HepG2 (cell line): ENCODE measurements around the gene BCL2L13. TPM values are rescaled to one million over a fixed set of nuclear protein-coding genes. Genes with fewer than 3 reads are reported as not detected.

ENCODE experiments used
- FOSL1 ChIP-seq: sonication (generic); formaldehyde crosslinking; IDR thresholded peaks from 2 replicates; pipeline ENCODE4 v1.9.0; 2021; ENCODE audit warnings: missing genetic modification reagents, borderline replicate concordance
- HES4 ChIP-seq: sonication (generic); formaldehyde crosslinking; IDR thresholded peaks from 2 replicates; pipeline ENCODE4 v1.9.0; 2021; ENCODE audit warnings: mild to moderate bottlenecking, missing genetic modification reagents, borderline replicate concordance
- MZF1 ChIP-seq: sonication (generic); formaldehyde crosslinking; IDR thresholded peaks from 2 replicates; pipeline ENCODE4 v1.8.1; 2023; ENCODE audit warnings: mild to moderate bottlenecking, missing genetic modification reagents, borderline replicate concordance
- SUZ12 ChIP-seq: fragments of 150-350 bp; IDR thresholded peaks from 2 replicates; pipeline ENCODE4 v1.6.1; 2014; ENCODE audit warnings: low read depth, low read length
- ZBTB7B ChIP-seq: sonication (generic); formaldehyde crosslinking; IDR thresholded peaks from 2 replicates; pipeline ENCODE4 v1.4.0; 2020; ENCODE audit warnings: missing genetic modification reagents
- ZBTB8A ChIP-seq: sonication (generic); formaldehyde crosslinking; IDR thresholded peaks from 2 replicates; pipeline ENCODE4 v1.4.0; 2020; ENCODE audit warnings: mild to moderate bottlenecking, low read depth, missing genetic modification reagents, borderline replicate concordance
- ZSCAN12 ChIP-seq: sonication (generic); formaldehyde crosslinking; IDR thresholded peaks from 2 replicates; pipeline ENCODE4 v1.9.0; 2021; ENCODE audit warnings: mild to moderate bottlenecking, missing genetic modification reagents
- polyA plus RNA-seq, 8 experiments: library from polyadenylated mRNA; depleted of rRNA in 3 of 8; stranded (reverse) in 7 of 8; unstranded in 1 of 8; fragments of >200 nt; fragmentation: Illumina TruSeq in 4 of 8; extraction: Trizol in 4 of 8; gene quantifications; 2 replicates each; pipeline versions ENCODE4 v1.2.1 to v1.2.3, GENCODE V29; 2011 to 2016; ENCODE audit warnings: low read depth in 4 of 8, missing spikeins in 1 of 8, mixed read lengths in 1 of 8; ENCODE audit not compliant: insufficient read depth in 1 of 8
- total RNA-seq, 5 experiments: library from RNA; depleted of rRNA; stranded (reverse); fragments of >200 nt; fragmentation: Illumina TruSeq; extraction: Trizol; gene quantifications; 2 replicates each; pipeline ENCODE4 v1.2.3, GENCODE V29; 2016; ENCODE audit warnings: low read depth in 1 of 5
- TF ChIP-seq, protein P1 (sequence below): sonication (generic); formaldehyde crosslinking; IDR thresholded peaks from 2 replicates; pipeline ENCODE4 v1.5.0; 2020; ENCODE audit warnings: missing genetic modification reagents
- TF ChIP-seq, protein P2 (sequence below): sonication (generic); formaldehyde crosslinking; IDR thresholded peaks from 2 replicates; pipeline ENCODE4 v1.5.1; 2020; ENCODE audit warnings: mild to moderate bottlenecking, missing genetic modification reagents
- TF ChIP-seq, protein P3 (sequence below): sonication (generic); formaldehyde crosslinking; IDR thresholded peaks from 2 replicates; pipeline ENCODE4 v1.4.0; 2020; ENCODE audit warnings: missing genetic modification reagents
- TF ChIP-seq, protein P4 (sequence below): sonication (generic); formaldehyde crosslinking; IDR thresholded peaks from 2 replicates; pipeline ENCODE4 v1.4.0; 2020; ENCODE audit warnings: missing genetic modification reagents
- TF ChIP-seq, protein P5 (sequence below): sonication (generic); formaldehyde crosslinking; IDR thresholded peaks from 2 replicates; pipeline ENCODE4 v1.4.0; 2020; ENCODE audit warnings: mild to moderate bottlenecking, missing genetic modification reagents, borderline replicate concordance
- TF ChIP-seq, protein P6 (sequence below): sonication (generic); formaldehyde crosslinking; IDR thresholded peaks from 2 replicates; pipeline ENCODE4 v1.5.0; 2020; ENCODE audit warnings: missing genetic modification reagents
- TF ChIP-seq, protein P7 (sequence below): sonication (generic); formaldehyde crosslinking; IDR thresholded peaks from 2 replicates; pipeline ENCODE4 v1.4.0; 2020; ENCODE audit warnings: missing genetic modification reagents
- TF ChIP-seq, protein P8 (sequence below): sonication (generic); formaldehyde crosslinking; IDR thresholded peaks from 2 replicates; pipeline ENCODE4 v1.8.0; 2022; ENCODE audit warnings: mild to moderate bottlenecking, missing genetic modification reagents, moderate library complexity

Gene BCL2L13
- total and polyA plus RNA-seq, 2 of the 13 experiments (the other 11 are each of a cell fraction or from before 2014, with no cell fraction given), result 13.5 to 14.6 TPM

DNA sequence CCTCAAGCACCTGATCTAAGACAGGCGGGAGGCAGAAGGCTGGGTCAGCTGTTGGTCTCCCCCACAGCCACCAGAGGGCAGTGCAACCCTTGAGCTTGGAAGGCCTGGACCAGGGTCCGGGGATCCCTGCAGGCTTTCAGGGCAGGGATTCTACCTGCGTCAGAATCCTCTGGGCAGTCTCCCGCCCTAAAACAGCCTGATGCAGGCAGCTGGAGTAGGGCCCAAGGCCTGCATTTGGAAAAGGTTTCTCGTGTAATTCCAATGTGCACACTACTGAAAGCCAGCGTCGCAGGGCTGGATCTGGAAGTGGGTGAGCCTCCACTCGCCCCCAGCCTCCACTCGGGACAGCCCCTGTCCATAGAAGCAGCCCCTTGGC is 104.0 kb downstream of the BCL2L13 start (continued):
- TF ChIP-seq, protein P1, sequence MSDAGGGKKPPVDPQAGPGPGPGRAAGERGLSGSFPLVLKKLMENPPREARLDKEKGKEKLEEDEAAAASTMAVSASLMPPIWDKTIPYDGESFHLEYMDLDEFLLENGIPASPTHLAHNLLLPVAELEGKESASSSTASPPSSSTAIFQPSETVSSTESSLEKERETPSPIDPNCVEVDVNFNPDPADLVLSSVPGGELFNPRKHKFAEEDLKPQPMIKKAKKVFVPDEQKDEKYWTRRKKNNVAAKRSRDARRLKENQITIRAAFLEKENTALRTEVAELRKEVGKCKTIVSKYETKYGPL (CRISPR knock-in tag), result no peak
- TF ChIP-seq, protein P2, sequence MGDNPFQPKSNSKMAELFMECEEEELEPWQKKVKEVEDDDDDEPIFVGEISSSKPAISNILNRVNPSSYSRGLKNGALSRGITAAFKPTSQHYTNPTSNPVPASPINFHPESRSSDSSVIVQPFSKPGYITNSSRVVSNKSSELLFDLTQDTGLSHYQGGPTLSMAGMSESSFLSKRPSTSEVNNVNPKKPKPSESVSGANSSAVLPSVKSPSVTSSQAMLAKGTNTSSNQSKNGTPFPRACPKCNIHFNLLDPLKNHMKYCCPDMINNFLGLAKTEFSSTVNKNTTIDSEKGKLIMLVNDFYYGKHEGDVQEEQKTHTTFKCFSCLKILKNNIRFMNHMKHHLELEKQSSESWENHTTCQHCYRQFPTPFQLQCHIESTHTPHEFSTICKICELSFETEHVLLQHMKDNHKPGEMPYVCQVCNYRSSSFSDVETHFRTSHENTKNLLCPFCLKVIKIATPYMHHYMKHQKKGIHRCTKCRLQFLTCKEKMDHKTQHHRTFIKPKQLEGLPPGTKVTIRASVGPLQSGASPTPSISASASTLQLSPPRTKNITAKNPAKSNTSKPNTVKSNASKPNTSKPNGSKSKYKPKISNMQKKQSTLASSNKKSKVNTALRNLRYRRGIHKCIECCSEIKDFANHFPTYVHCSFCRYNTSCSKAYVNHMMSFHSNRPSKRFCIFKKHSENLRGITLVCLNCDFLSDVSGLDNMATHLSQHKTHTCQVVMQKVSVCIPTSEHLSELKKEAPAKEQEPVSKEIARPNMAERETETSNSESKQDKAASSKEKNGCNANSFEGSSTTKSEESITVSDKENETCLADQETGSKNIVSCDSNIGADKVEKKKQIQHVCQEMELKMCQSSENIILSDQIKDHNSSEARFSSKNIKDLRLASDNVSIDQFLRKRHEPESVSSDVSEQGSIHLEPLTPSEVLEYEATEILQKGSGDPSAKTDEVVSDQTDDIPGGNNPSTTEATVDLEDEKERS (CRISPR knock-in tag), result no peak
- TF ChIP-seq, protein P3, sequence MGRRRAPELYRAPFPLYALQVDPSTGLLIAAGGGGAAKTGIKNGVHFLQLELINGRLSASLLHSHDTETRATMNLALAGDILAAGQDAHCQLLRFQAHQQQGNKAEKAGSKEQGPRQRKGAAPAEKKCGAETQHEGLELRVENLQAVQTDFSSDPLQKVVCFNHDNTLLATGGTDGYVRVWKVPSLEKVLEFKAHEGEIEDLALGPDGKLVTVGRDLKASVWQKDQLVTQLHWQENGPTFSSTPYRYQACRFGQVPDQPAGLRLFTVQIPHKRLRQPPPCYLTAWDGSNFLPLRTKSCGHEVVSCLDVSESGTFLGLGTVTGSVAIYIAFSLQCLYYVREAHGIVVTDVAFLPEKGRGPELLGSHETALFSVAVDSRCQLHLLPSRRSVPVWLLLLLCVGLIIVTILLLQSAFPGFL (CRISPR knock-in tag), result no peak
- no peak for TF ChIP-seq SUZ12
- no peak for TF ChIP-seq ZSCAN12 (CRISPR knock-in tag)
- no peak for TF ChIP-seq MZF1 (CRISPR knock-in tag)
- TF ChIP-seq, protein P4, sequence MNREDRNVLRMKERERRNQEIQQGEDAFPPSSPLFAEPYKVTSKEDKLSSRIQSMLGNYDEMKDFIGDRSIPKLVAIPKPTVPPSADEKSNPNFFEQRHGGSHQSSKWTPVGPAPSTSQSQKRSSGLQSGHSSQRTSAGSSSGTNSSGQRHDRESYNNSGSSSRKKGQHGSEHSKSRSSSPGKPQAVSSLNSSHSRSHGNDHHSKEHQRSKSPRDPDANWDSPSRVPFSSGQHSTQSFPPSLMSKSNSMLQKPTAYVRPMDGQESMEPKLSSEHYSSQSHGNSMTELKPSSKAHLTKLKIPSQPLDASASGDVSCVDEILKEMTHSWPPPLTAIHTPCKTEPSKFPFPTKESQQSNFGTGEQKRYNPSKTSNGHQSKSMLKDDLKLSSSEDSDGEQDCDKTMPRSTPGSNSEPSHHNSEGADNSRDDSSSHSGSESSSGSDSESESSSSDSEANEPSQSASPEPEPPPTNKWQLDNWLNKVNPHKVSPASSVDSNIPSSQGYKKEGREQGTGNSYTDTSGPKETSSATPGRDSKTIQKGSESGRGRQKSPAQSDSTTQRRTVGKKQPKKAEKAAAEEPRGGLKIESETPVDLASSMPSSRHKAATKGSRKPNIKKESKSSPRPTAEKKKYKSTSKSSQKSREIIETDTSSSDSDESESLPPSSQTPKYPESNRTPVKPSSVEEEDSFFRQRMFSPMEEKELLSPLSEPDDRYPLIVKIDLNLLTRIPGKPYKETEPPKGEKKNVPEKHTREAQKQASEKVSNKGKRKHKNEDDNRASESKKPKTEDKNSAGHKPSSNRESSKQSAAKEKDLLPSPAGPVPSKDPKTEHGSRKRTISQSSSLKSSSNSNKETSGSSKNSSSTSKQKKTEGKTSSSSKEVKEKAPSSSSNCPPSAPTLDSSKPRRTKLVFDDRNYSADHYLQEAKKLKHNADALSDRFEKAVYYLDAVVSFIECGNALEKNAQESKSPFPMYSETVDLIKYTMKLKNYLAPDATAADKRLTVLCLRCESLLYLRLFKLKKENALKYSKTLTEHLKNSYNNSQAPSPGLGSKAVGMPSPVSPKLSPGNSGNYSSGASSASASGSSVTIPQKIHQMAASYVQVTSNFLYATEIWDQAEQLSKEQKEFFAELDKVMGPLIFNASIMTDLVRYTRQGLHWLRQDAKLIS (CRISPR knock-in tag), result no peak
- no peak for TF ChIP-seq FOSL1 (CRISPR knock-in tag)
- no peak for TF ChIP-seq ZBTB7B (CRISPR knock-in tag)
- TF ChIP-seq, protein P5, sequence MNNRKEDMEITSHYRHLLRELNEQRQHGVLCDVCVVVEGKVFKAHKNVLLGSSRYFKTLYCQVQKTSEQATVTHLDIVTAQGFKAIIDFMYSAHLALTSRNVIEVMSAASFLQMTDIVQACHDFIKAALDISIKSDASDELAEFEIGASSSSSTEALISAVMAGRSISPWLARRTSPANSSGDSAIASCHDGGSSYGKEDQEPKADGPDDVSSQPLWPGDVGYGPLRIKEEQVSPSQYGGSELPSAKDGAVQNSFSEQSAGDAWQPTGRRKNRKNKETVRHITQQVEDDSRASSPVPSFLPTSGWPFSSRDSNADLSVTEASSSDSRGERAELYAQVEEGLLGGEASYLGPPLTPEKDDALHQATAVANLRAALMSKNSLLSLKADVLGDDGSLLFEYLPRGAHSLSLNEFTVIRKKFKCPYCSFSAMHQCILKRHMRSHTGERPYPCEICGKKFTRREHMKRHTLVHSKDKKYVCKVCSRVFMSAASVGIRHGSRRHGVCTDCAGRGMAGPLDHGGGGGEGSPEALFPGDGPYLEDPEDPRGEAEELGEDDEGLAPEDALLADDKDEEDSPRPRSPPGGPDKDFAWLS (CRISPR knock-in tag), result no peak
- TF ChIP-seq, protein P6, sequence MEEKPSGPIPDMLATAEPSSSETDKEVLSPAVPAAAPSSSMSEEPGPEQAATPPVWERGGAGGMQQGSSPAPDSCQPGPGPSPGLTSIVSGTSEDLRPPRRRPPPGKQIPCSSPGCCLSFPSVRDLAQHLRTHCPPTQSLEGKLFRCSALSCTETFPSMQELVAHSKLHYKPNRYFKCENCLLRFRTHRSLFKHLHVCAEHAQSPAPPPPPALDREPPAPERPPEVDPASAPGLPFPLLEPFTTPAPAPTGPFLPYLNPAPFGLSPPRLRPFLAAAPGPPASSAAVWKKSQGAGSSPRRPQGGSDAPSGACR (CRISPR knock-in tag), result no peak
- no peak for TF ChIP-seq HES4 (CRISPR knock-in tag)
- TF ChIP-seq, protein P7, sequence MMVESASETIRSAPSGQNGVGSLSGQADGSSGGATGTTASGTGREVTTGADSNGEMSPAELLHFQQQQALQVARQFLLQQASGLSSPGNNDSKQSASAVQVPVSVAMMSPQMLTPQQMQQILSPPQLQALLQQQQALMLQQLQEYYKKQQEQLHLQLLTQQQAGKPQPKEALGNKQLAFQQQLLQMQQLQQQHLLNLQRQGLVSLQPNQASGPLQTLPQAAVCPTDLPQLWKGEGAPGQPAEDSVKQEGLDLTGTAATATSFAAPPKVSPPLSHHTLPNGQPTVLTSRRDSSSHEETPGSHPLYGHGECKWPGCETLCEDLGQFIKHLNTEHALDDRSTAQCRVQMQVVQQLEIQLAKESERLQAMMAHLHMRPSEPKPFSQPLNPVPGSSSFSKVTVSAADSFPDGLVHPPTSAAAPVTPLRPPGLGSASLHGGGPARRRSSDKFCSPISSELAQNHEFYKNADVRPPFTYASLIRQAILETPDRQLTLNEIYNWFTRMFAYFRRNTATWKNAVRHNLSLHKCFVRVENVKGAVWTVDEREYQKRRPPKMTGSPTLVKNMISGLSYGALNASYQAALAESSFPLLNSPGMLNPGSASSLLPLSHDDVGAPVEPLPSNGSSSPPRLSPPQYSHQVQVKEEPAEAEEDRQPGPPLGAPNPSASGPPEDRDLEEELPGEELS (CRISPR knock-in tag), result no peak
- TF ChIP-seq, protein P8, sequence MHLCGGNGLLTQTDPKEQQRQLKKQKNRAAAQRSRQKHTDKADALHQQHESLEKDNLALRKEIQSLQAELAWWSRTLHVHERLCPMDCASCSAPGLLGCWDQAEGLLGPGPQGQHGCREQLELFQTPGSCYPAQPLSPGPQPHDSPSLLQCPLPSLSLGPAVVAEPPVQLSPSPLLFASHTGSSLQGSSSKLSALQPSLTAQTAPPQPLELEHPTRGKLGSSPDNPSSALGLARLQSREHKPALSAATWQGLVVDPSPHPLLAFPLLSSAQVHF (CRISPR knock-in tag), result no peak
- TF ChIP-seq ZBTB8A (CRISPR knock-in tag), result no peak
